D341Med (cell line): ENCODE data around the gene RENBP.

Experiments
- DNase-seq: peaks from one replicate; pipeline ENCODE4 v3.0.0; 2012; ENCODE audit warnings: low spot score

The RENBP gene

GRCh38 chrX:153919281-153919680 is 25.2 kb downstream of the RENBP start:
- DNase-seq: no peak

DNA sequence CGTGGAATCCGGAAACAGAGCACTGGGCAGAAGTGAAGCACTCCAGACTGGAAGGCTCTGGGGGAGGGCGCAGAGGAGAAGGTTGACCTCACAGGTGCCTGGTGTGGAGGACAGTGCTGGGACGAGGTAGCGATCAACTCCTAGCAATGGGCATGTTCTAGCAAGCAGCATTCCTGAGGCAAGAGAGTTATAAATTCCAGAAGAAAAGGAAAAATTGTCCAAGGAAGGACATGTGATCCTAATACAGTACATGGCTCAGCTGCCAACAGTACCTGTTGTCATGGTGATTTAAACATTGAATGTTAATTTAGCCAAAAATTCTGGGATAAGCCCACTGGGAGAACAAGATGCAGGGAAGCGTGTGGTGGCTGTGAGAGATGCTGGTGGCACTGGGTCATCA is 26.6 kb downstream of the RENBP start:
- no peak for DNase-seq

GRCh38 chrX:153913701-153914100 is 30.7 kb downstream of the RENBP start:
- DNase-seq: no peak

DNA sequence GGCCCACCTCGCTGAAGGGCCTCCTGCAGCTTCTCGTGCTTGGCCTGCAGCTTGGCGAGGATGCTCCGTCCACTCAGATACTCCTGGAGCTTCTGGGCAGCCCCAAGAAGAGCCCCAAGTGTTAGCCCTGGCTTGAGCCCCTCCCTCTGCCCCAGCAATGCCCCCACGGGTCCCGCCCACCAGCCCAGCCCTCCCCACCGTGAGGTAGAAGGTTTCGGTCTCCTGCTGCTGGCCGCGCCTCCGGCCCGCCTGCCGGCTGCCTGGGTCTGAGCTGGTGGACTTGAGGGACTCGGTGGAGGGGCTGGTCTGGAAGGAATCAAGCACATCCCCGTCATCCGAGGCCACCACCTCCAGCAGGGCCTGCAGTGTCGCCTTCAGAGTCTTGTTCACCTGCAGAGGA is 31.2 kb downstream of the RENBP start:
- DNase-seq: no peak

DNA sequence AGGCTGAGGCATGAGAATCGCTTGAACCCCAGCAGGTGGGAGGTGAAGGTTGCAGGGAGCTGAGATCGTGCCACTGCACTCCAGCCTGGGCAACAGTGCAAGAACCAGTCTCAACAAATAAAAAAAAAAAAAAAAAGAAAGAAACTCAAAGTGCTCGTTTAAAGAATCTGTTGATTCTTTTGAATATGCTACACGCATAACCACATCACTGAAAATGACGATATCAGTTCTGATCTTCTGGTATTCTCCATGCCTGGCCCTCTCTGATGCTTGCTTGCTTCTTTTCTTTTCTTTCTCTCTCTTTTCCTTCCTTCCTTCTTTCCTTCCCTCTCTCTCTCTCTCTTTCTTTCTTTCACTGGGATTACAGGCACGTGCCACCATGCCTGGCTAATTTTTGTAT is 32.6 kb downstream of the RENBP start:
- no peak for DNase-seq

GRCh38 chrX:153910446-153910845 is 34.0 kb downstream of the RENBP start:
- no peak for DNase-seq

GRCh38 chrX:153909980-153910360 is 34.5 kb downstream of the RENBP start:
- no peak for DNase-seq

- no peak for DNase-seq
Observed at GRCh38 chrX:153909024-153909979, 35.1 kb downstream of the RENBP start.

GRCh38 chrX:153908219-153908860 is 36.1 kb downstream of the RENBP start:
- DNase-seq: no peak

DNA sequence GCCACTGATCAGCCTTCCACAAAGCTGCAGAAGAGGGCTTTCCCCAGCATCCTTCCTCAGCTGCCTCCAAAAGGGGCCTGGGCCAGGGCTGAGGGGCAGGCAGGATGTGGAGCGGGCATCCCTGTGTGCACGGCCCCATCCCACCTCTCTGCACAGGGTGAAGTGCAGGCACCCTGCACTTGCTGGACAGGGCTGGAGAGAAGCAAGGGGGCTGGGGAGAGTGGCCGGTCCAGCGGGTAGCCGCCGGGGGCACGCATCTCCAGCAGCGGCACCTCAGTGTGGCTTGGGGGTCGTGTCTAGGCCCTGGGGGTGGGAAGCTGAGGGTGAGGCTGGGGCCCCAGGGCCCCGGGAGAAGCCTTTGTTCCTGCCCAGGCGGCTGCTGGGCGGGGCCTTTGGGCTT is 37.0 kb downstream of the RENBP start:
- DNase-seq: no peak

GRCh38 chrX:153906126-153906917 is 38.1 kb downstream of the RENBP start:
- DNase-seq: no peak

DNA sequence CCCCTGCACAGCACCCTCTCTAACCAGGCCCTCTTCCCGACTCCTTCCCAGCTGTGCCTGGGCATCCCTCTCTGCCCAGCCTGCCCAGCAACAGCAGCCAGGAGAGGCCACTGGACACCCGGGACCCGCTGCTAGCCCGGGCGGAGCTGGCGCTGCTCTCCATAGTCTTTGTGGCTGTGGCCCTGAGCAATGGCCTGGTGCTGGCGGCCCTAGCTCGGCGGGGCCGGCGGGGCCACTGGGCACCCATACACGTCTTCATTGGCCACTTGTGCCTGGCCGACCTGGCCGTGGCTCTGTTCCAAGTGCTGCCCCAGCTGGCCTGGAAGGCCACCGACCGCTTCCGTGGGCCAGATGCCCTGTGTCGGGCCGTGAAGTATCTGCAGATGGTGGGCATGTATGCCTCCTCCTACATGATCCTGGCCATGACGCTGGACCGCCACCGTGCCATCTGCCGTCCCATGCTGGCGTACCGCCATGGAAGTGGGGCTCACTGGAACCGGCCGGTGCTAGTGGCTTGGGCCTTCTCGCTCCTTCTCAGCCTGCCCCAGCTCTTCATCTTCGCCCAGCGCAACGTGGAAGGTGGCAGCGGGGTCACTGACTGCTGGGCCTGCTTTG is 38.9 kb downstream of the RENBP start:
- DNase-seq: no peak

DNA sequence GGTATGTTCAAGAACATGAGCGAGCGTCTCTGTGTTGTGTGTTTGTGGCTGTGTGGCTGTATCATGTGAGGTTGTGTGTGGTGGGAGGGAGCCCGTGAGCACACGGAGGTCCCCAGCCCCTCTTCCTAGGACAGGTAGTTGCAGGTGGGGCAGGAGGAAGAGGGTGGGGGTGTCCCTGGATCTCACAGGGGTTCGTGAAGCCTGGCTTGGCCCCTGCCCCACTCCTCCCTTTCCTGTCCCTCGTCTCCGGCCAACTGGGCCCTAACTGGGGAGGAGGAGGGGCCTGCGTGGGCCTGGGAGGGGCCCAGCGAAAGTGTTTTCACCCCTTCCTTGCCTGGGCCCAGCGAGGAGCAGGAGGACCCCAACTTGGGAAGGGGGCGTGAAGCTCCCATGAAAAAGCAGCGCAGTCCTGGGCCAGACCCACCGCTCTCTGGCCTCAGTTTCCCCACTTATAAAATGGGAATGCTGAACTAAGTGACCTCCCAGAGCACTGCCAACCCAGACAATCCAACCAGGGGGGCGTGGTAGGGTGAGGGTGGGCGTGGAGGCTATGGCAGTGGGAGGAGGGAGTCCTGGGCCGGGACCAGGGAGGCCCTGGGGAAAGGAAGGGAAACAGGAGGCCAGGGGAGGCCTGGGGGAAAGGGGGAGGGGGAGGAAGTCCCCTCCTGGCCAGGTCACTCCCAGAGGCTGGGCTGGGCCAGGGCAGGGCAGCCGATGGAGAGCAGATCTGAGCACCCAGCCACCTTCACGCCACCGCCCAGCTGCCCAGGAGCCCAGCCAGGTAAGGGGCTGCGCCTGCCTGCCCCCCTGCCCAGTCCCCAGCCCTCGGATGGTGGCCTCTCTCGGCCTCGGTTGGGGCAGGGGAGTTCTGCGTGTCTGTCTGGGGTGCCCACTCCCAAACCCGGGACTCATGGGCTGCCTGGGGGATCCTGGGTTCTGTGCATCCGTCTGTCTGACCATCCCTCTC is 40.2 kb downstream of the RENBP start, which contains the start of gene AVPR2:
Gene AVPR2 (plus strand): TSS at position 683 of the 967 bp plus-strand sequence. CDS start 473 bp downstream, outside the sequence.
- no peak for DNase-seq

- no peak for DNase-seq
Observed at GRCh38 chrX:153903238-153903980, 41.0 kb downstream of the RENBP start.

DNA sequence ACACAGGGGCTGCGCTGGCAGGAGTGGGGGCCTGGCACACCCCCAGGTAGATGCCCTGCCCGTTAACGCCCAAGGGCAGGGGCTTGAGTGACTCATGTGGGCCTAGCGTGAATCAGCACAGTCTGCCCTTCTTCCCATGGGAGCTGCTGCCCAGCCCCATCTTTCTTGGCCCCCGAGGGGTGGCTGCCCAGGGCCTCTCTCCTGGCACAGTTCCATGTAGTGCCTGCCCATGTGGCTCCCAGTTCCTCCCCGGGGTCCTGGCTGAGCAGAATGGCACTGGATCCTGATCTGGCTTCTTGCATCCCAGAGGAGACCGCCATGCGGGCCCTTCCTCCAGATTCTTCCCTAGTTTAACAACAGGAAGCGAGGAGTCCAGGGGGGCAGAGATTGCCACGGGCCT is 42.1 kb downstream of the RENBP start:
- DNase-seq: no peak

DNA sequence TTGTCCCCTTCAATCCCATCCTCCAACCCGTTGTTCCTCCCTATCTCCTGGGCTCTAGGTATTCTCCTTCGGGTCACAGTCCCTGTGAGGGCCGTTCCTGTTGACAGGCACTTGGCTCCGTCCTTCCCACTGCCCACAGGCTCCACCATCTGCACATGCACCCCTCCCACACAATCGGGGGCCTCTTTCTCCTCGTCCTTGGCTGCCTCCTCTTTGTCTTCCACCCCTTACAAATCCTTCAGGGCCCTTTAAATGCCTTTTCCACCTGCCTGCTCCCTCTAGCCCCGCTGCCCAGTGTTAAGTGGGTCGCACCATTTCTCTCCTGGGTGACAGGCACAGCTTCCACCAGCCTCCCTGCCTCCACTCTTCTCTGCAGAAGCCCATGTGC is 42.7 kb downstream of the RENBP start:
- no peak for DNase-seq

- DNase-seq: no peak
Observed at GRCh38 chrX:153900831-153901752, 43.4 kb downstream of the RENBP start.

GRCh38 chrX:153897899-153898298 is 46.5 kb downstream of the RENBP start:
- DNase-seq: no peak

GRCh38 chrX:153889123-153889522 is 55.3 kb downstream of the RENBP start:
- no peak for DNase-seq
